ENCODE measurements around the gene LRRFIP2. TPM values are rescaled to one million over a fixed set of nuclear protein-coding genes. Genes with fewer than 3 reads are reported as not detected.
"Not testable (repeated sequence)": the region's sequence is repeated elsewhere in the genome, so short reads cannot be mapped to it uniquely, and the experiment has no call there.

LRRFIP2 gene
- total and polyA plus RNA-seq, 2 experiments from 2014 or later, result 29.0 to 48.8 TPM

- H3K27me3 ChIP-seq, result no peaks in the 10 kb centered on the region
- no peaks in the 10 kb centered on the region for H3K79me2 ChIP-seq
- TF ChIP-seq EZH2 (IDR thresholded peaks at IDR 0.05; ENCODE audit: borderline replicate concordance) (no peak), CTCF (IDR thresholded peaks at IDR 0.05; ENCODE audit: poor library complexity) (no peak)
- H3K9me2 ChIP-seq (replicated peaks; ENCODE audit: insufficient read depth), result no peaks in the 10 kb centered on the region
- no peak overlapping the region for H3K4me3 ChIP-seq
- H3K36me3 ChIP-seq (replicated peaks; ENCODE audit: insufficient read depth, low read depth), result no peaks in the 10 kb centered on the region
- H2AFZ ChIP-seq, result no peak overlapping the region
- DNase-seq (ENCODE audit: low spot score), result no peak
- no peak overlapping the region for H3K4me2 ChIP-seq
- no peaks in the 10 kb centered on the region for H3K4me1 ChIP-seq (ENCODE audit: insufficient read depth)
- no peaks in the 10 kb centered on the region for H3K9me3 ChIP-seq (ENCODE audit: low read depth)
- no peak overlapping the region for H3K27ac ChIP-seq
- H4K20me1 ChIP-seq (ENCODE audit: insufficient read depth, poor library complexity, severe bottlenecking), result no peaks in the 10 kb centered on the region
- WGBS (ENCODE audit: low lambda C conversion rate, missing lambda C conversion rate), result 86% methylated on average over 4 of the region's 4 CpGs
These were observed 35.8 kb upstream of the LRRFIP2 start for GRCh38 chr3:37210230-37210629.

GRCh38 chr3:37208576-37208975, 34.2 kb upstream of the LRRFIP2 start:
- not testable (repeated sequence) for DNase-seq (ENCODE audit: low spot score)

DNA sequence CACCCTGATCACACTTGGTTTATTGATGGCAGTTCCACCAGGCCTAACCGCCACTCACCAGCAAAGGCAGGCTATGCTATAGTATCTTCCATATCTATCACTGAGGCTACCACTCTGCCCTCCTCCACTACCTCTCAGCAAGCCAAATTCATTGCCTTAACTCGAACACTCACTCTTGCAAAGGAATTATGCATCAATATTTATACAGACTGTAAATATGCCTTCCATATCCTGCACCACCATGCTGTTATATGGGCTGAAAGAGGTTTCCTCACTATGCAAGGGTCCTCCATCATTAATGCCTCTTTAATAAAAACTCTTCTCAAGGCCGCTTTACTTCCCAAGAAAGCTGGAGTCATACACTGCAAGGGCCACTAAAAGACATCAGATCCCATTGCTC, 33.6 kb upstream of the LRRFIP2 start:
- H3K27ac ChIP-seq; H3K4me1 ChIP-seq (ENCODE audit: insufficient read depth); H4K20me1 ChIP-seq (ENCODE audit: insufficient read depth, poor library complexity, severe bottlenecking); H3K79me2 ChIP-seq; H3K36me3 ChIP-seq (replicated peaks; ENCODE audit: insufficient read depth, low read depth); H3K9me3 ChIP-seq (ENCODE audit: low read depth); H3K27me3 ChIP-seq; DNase-seq (ENCODE audit: low spot score); H3K4me3 ChIP-seq; H3K4me2 ChIP-seq; H3K9me2 ChIP-seq (replicated peaks; ENCODE audit: insufficient read depth); H2AFZ ChIP-seq: not testable (repeated sequence)
- 93% methylated on average over 3 of the region's 3 CpGs for WGBS (ENCODE audit: low lambda C conversion rate, missing lambda C conversion rate)

More at GRCh38 chr3:37208576-37208975, 34.2 kb upstream of the LRRFIP2 start:
- not testable (repeated sequence) for H2AFZ ChIP-seq; H4K20me1 ChIP-seq (ENCODE audit: insufficient read depth, poor library complexity, severe bottlenecking); H3K27ac ChIP-seq; H3K27me3 ChIP-seq; H3K36me3 ChIP-seq (replicated peaks; ENCODE audit: insufficient read depth, low read depth); H3K79me2 ChIP-seq; H3K4me3 ChIP-seq; H3K9me2 ChIP-seq (replicated peaks; ENCODE audit: insufficient read depth); H3K4me2 ChIP-seq; H3K9me3 ChIP-seq (ENCODE audit: low read depth); H3K4me1 ChIP-seq (ENCODE audit: insufficient read depth)
- WGBS (ENCODE audit: low lambda C conversion rate, missing lambda C conversion rate), result 91% methylated on average over 3 of the region's 3 CpGs

DNA sequence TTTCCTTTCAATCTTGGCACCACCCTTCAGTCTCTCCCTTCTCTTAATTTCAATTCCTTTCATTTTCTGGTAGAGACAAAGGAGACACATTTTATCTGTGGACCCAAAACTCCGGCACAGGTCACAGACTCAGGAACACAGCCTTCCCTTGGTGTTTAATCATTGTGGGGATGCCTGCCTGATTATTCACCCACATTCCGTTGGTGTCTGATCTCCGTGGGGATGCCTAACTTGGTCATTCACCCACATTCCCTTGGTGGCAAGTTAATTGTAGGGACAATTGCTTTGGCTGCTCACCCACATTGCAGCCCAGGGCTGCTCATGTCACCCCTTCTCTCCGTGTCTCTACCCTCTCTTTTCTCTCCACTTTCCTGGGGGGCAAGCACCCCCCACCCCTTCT, 31.7 kb upstream of the LRRFIP2 start:
- not testable (repeated sequence) for H2AFZ ChIP-seq; H4K20me1 ChIP-seq (ENCODE audit: insufficient read depth, poor library complexity, severe bottlenecking); H3K36me3 ChIP-seq (replicated peaks; ENCODE audit: insufficient read depth, low read depth); DNase-seq (ENCODE audit: low spot score); H3K79me2 ChIP-seq; H3K4me3 ChIP-seq; H3K27me3 ChIP-seq; H3K9me2 ChIP-seq (replicated peaks; ENCODE audit: insufficient read depth); H3K27ac ChIP-seq; H3K9me3 ChIP-seq (ENCODE audit: low read depth); H3K4me1 ChIP-seq (ENCODE audit: insufficient read depth); H3K4me2 ChIP-seq
- WGBS (ENCODE audit: low lambda C conversion rate, missing lambda C conversion rate), result 84% methylated on average over 4 of the region's 4 CpGs

DNA sequence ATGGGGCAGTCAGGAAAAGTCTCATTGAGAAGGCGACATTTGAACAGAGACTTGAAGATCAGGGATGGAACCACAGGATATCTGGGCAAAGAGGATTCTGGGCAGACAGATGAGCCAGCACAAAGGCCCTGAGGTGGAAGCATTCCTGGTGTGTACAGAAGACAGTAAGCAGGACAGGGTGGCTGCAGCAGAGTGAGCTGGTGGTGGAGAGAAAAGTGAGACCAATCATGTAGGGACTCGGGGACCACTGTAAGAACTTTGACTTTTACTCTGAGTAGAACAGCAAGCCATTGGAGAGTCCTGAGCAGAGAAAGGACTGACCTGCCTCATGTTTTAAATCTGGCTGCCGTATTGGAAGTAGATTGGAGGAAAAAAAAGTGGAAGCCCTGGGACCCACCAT, 29.9 kb upstream of the LRRFIP2 start:
- Histone ChIP-seq H3K4me2 (peak overlapping the region; percentile 5), H4K20me1 (ENCODE audit: insufficient read depth, poor library complexity, severe bottlenecking) (no peaks in the 10 kb centered on the region), H3K9me2 (replicated peaks; ENCODE audit: insufficient read depth) (no peaks in the 10 kb centered on the region), H3K79me2 (no peaks in the 10 kb centered on the region), H3K27me3 (no peaks in the 10 kb centered on the region), H2AFZ (no peak overlapping the region), H3K4me3 (no peak overlapping the region), H3K4me1 (ENCODE audit: insufficient read depth) (no peaks in the 10 kb centered on the region), H3K27ac (peak overlapping the region; percentile 45), H3K9me3 (ENCODE audit: low read depth) (no peaks in the 10 kb centered on the region), H3K36me3 (replicated peaks; ENCODE audit: insufficient read depth, low read depth) (no peaks in the 10 kb centered on the region)
- no peak for DNase-seq (ENCODE audit: low spot score)
- TF ChIP-seq EZH2 (IDR thresholded peaks at IDR 0.05; ENCODE audit: borderline replicate concordance) (no peak), CTCF (IDR thresholded peaks at IDR 0.05; ENCODE audit: poor library complexity) (no peak), EZH2phosphoT487 (IDR thresholded peaks at IDR 0.05; ENCODE audit: low read depth, severe bottlenecking, unreplicated experiment) (no peak)
- WGBS (ENCODE audit: low lambda C conversion rate, missing lambda C conversion rate), result 89% methylated on average over 3 of the region's 3 CpGs
